Raji (cell line): ENCODE measurements around the gene PGBD5.

Experiments
- POLR2A ChIP-seq: IDR thresholded peaks from 2 replicates; pipeline ENCODE4 v1.6.1; 2011; ENCODE audit warnings: low read depth, low read length, control low read depth; ENCODE audit not compliant: insufficient read depth

PGBD5 gene

DNA sequence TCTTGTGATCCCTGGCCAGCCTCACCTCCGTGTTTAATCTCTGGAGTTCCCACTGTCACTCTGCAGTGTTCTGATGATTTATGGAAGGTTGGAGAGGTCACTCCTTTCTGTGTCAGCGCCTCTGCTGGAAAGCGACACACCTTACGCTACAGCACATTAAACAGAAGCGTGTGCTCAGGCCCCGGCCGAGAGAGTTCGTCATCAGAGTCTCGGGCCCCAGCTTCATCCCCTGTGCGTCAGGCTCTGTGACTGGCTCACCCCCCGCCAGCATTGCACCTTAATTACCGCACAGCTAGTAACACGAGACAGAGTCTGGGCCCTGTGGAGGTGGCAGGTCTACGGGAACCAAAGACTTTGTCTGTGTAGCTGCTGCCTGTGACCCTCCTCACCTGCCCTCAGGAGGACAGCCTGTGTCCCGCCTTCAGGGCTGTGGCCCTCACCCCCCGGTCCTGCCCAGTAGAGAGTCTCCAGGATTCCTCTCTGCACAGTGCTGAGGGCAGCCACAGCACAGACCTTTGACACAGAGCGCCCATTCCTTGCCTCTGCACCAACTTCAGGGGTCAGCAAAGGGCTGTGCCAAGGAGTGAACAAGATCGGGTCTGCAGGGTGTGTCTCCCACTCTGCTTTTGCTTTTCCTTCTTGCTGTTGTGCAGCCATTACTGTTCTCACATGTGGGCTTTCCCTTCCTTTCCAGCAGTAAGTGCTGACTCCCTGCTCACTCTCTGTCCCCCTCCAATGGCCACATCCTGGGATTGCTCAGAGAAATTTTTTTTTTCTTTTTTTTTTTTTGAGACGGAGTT, 157.6 kb downstream of the PGBD5 start:
- TF ChIP-seq POLR2A, result no peak

DNA sequence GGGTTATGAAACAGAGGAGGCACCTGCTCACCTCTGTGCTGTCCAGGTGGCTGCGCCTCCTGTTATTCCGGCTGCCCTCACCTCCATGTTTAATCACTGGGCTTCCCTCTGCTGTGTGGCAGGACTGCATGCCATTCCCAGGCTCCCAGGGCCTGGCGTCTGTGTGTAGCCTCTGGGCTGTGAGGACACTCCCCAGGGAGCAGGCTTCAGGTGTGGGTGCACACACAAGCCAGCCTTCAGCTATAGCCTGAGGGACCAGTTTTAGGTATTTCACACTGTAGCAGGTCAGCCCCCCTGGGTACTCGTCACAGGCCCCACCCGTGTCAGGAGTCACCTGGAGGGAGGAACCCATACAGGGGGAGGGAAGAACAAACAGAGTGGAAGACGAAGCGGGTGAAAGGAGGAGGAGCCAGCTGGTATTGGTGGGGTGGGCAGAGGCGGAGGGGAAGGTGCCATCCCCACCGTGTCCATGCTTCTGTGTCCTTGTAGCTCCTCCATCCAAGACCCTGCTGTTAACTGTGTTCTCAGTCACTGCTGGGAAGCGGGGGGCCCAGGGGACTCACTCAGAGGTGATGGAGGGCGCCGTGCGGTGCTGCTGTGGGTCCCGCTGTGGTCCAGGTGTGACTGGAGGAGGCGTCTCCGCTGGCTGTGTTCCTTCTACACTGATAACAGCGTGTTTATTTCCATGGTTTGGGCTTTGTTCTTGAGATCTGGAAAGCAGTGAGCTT, 158.6 kb downstream of the PGBD5 start:
- TF ChIP-seq POLR2A, result no peak

DNA sequence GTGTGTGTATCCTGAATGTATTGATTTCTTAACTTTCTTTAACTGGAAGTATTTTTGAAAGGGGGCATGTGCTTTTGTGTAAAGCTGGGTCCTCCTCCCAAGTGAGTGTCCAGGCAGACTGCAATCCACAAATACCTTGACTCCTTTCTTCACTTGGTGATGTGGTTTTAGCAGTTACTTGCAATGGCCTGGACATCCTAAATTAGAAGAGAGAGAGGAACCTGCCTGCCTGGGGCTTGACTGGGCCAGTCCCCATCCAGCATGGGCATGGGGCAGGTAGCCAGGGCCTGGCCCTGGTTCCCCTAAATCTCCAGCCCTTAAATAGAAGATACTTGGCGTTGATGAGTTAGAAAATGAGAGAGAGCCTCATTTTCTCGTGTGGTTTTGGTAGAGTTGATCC, 159.7 kb downstream of the PGBD5 start:
- TF ChIP-seq POLR2A, result no peak

DNA sequence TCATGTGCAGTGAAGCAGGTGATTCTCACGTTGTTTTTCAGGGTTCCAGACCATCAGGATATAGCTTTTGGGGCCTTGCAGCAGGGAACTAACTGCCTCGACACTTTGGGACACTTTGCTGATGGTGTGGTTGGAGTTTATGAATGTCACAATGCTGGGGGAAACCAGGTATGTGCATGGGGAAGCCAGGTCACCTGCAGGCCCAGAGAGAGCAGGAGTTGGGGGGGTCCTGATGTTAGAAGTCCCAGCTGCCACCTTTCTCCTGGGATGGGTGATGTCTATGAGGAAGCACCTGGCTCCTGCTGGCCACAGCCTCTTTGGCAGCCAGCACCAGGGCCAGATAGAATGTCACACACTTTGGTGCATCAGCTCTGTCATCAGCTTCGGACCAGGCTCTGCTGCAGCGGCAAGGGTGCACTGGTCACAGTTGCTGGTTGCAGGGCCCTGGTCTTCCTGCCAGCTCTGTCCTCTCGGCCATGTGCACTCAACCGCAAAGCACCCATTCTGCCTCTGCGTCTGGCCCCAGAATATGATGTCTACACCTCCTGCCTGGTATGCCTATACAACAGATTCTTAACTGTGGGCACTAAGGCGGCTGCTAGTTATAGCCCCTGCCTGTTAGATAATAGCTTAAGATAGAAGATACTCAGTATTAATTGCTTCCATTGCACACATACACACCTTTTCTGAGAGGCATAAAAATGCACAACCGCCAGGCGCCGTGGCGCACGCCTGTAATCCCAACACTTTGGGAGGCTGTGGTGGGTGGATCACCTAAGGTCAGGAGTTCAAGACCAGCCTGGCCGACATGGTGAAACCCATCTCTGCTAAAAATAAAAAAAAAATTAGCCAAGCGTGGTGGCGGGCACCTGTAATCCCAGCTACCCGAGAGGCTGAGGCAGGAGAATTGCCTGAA, 160.7 kb downstream of the PGBD5 start:
- no peak for TF ChIP-seq POLR2A
